Measurements from ENCODE around the gene SIRPB1. TPM values are rescaled to one million over a fixed set of nuclear protein-coding genes. Genes with fewer than 3 reads are reported as not detected.

Gene SIRPB1
- total RNA-seq, 1 donor from 2014 or later = 3.7 TPM

GRCh38 chr20:1628621-1629020 is 8.8 kb upstream of the SIRPB1 start:
- H3K36me3 ChIP-seq (ENCODE audit: control insufficient read depth in 3 of 3, insufficient read depth in 3 of 3, low read length in 3 of 3) = no peaks in the 10 kb centered on the region
- no peaks in the 10 kb centered on the region for H3K4me1 ChIP-seq (ENCODE audit: control insufficient read depth in 3 of 3, insufficient read depth in 3 of 3, low read length in 3 of 3)
- H3K4me3 ChIP-seq (ENCODE audit: low read length in 3 of 3) = no peak overlapping the region
- H3K27ac ChIP-seq (ENCODE audit: low read depth, low read length) = no peak overlapping the region
- H3K27me3 ChIP-seq (ENCODE audit: control insufficient read depth in 3 of 3, insufficient read depth in 3 of 3, low read length in 3 of 3) = peaks cover 0 to 6% (median 2%) of the 10 kb centered on the region in 3 donors
- no peaks in the 10 kb centered on the region for H3K9me3 ChIP-seq (ENCODE audit: control insufficient read depth in 3 of 3, low read length in 3 of 3)
- H3K9ac ChIP-seq (ENCODE audit: low read depth in 1 of 3, low read length in 3 of 3) = no peak overlapping the region

- Histone ChIP-seq H3K4me1 (ENCODE audit: control insufficient read depth in 3 of 3, insufficient read depth in 3 of 3, low read length in 3 of 3) (no peaks in the 10 kb centered on the region), H3K27me3 (ENCODE audit: control insufficient read depth in 3 of 3, insufficient read depth in 3 of 3, low read length in 3 of 3) (peaks cover 0 to 6% (median 2%) of the 10 kb centered on the region in 3 donors)
Observed at GRCh38 chr20:1627200-1627550, 7.4 kb upstream of the SIRPB1 start.

GRCh38 chr20:1626528-1627199 is 6.9 kb upstream of the SIRPB1 start:
- Histone ChIP-seq H3K27me3 (ENCODE audit: control insufficient read depth in 3 of 3, insufficient read depth in 3 of 3, low read length in 3 of 3) (peaks cover 0 to 6% (median 2%) of the 10 kb centered on the region in 3 donors), H3K9me3 (ENCODE audit: control insufficient read depth in 3 of 3, low read length in 3 of 3) (no peaks in the 10 kb centered on the region), H3K9ac (ENCODE audit: low read depth in 1 of 3, low read length in 3 of 3) (no peak overlapping the region), H3K36me3 (ENCODE audit: control insufficient read depth in 3 of 3, insufficient read depth in 3 of 3, low read length in 3 of 3) (no peaks in the 10 kb centered on the region), H3K27ac (ENCODE audit: low read depth, low read length) (no peak overlapping the region), H3K4me3 (ENCODE audit: low read length in 3 of 3) (no peak overlapping the region), H3K4me1 (ENCODE audit: control insufficient read depth in 3 of 3, insufficient read depth in 3 of 3, low read length in 3 of 3) (no peaks in the 10 kb centered on the region)

More at GRCh38 chr20:1627200-1627550, 7.4 kb upstream of the SIRPB1 start:
- no peaks in the 10 kb centered on the region for H3K9me3 ChIP-seq (ENCODE audit: control insufficient read depth in 3 of 3, low read length in 3 of 3)
- no peak overlapping the region for H3K27ac ChIP-seq (ENCODE audit: low read depth, low read length)
- H3K4me3 ChIP-seq (ENCODE audit: low read length in 3 of 3) = no peak overlapping the region
- H3K36me3 ChIP-seq (ENCODE audit: control insufficient read depth in 3 of 3, insufficient read depth in 3 of 3, low read length in 3 of 3) = no peaks in the 10 kb centered on the region
- no peak overlapping the region for H3K9ac ChIP-seq (ENCODE audit: low read depth in 1 of 3, low read length in 3 of 3)

- Histone ChIP-seq H3K4me3 (ENCODE audit: low read length in 3 of 3) (no peak overlapping the region), H3K9ac (ENCODE audit: low read depth in 1 of 3, low read length in 3 of 3) (no peak overlapping the region), H3K4me1 (ENCODE audit: control insufficient read depth in 3 of 3, insufficient read depth in 3 of 3, low read length in 3 of 3) (no peaks in the 10 kb centered on the region), H3K36me3 (ENCODE audit: control insufficient read depth in 3 of 3, insufficient read depth in 3 of 3, low read length in 3 of 3) (no peaks in the 10 kb centered on the region), H3K9me3 (ENCODE audit: control insufficient read depth in 3 of 3, low read length in 3 of 3) (no peaks in the 10 kb centered on the region), H3K27me3 (ENCODE audit: control insufficient read depth in 3 of 3, insufficient read depth in 3 of 3, low read length in 3 of 3) (peaks cover 0 to 6% (median 2%) of the 10 kb centered on the region in 3 donors), H3K27ac (ENCODE audit: low read depth, low read length) (no peak overlapping the region)
Observed at GRCh38 chr20:1625083-1625690, 5.4 kb upstream of the SIRPB1 start.

GRCh38 chr20:1623501-1624205 is 3.8 kb upstream of the SIRPB1 start:
- Histone ChIP-seq H3K36me3 (ENCODE audit: control insufficient read depth in 3 of 3, insufficient read depth in 3 of 3, low read length in 3 of 3) (no peaks in the 10 kb centered on the region), H3K27ac (ENCODE audit: low read depth, low read length) (no peak overlapping the region), H3K9me3 (ENCODE audit: control insufficient read depth in 3 of 3, low read length in 3 of 3) (peaks cover 0 to under 1% (median 0%) of the 10 kb centered on the region in 3 donors), H3K4me1 (ENCODE audit: control insufficient read depth in 3 of 3, insufficient read depth in 3 of 3, low read length in 3 of 3) (no peaks in the 10 kb centered on the region), H3K27me3 (ENCODE audit: control insufficient read depth in 3 of 3, insufficient read depth in 3 of 3, low read length in 3 of 3) (peaks cover 0 to 4% (median 0%) of the 10 kb centered on the region in 3 donors), H3K9ac (ENCODE audit: low read depth in 1 of 3, low read length in 3 of 3) (no peak overlapping the region), H3K4me3 (ENCODE audit: low read length in 3 of 3) (no peak overlapping the region)

- Histone ChIP-seq H3K9me3 (ENCODE audit: control insufficient read depth in 3 of 3, low read length in 3 of 3) (peaks cover 0 to 2% (median 0%) of the 10 kb centered on the region in 3 donors), H3K9ac (ENCODE audit: low read depth in 1 of 3, low read length in 3 of 3) (no peak overlapping the region), H3K4me1 (ENCODE audit: control insufficient read depth in 3 of 3, insufficient read depth in 3 of 3, low read length in 3 of 3) (no peaks in the 10 kb centered on the region), H3K27ac (ENCODE audit: low read depth, low read length) (no peak overlapping the region), H3K27me3 (ENCODE audit: control insufficient read depth in 3 of 3, insufficient read depth in 3 of 3, low read length in 3 of 3) (peaks cover 0 to 4% (median 0%) of the 10 kb centered on the region in 3 donors), H3K4me3 (ENCODE audit: low read length in 3 of 3) (no peak overlapping the region), H3K36me3 (ENCODE audit: control insufficient read depth in 3 of 3, insufficient read depth in 3 of 3, low read length in 3 of 3) (no peaks in the 10 kb centered on the region)
Observed at GRCh38 chr20:1622450-1622849, 2.6 kb upstream of the SIRPB1 start.

GRCh38 chr20:1621316-1621715 is 1.5 kb upstream of the SIRPB1 start:
- H3K27me3 ChIP-seq (ENCODE audit: control insufficient read depth in 3 of 3, insufficient read depth in 3 of 3, low read length in 3 of 3) = peaks cover 0 to under 1% (median 0%) of the 10 kb centered on the region in 3 donors
- H3K4me1 ChIP-seq (ENCODE audit: control insufficient read depth in 3 of 3, insufficient read depth in 3 of 3, low read length in 3 of 3) = no peaks in the 10 kb centered on the region
- H3K4me3 ChIP-seq (ENCODE audit: low read length in 3 of 3) = no peak overlapping the region
- H3K27ac ChIP-seq (ENCODE audit: low read depth, low read length) = no peak overlapping the region
- no peak overlapping the region for H3K9ac ChIP-seq (ENCODE audit: low read depth in 1 of 3, low read length in 3 of 3)
- peaks cover 0 to 2% (median 0%) of the 10 kb centered on the region in 3 donors for H3K9me3 ChIP-seq (ENCODE audit: control insufficient read depth in 3 of 3, low read length in 3 of 3)
- no peaks in the 10 kb centered on the region for H3K36me3 ChIP-seq (ENCODE audit: control insufficient read depth in 3 of 3, insufficient read depth in 3 of 3, low read length in 3 of 3)

GRCh38 chr20:1618954-1619540 is 762 bp downstream of the SIRPB1 start:
- Histone ChIP-seq H3K27ac (ENCODE audit: low read depth, low read length) (no peak overlapping the region), H3K4me1 (ENCODE audit: control insufficient read depth in 3 of 3, insufficient read depth in 3 of 3, low read length in 3 of 3) (no peaks in the 10 kb centered on the region), H3K9ac (ENCODE audit: low read depth in 1 of 3, low read length in 3 of 3) (no peak overlapping the region), H3K27me3 (ENCODE audit: control insufficient read depth in 3 of 3, insufficient read depth in 3 of 3, low read length in 3 of 3) (no peaks in the 10 kb centered on the region), H3K9me3 (ENCODE audit: control insufficient read depth in 3 of 3, low read length in 3 of 3) (peaks cover 0 to 2% (median 0%) of the 10 kb centered on the region in 3 donors), H3K36me3 (ENCODE audit: control insufficient read depth in 3 of 3, insufficient read depth in 3 of 3, low read length in 3 of 3) (no peaks in the 10 kb centered on the region), H3K4me3 (ENCODE audit: low read length in 3 of 3) (no peak overlapping the region)

GRCh38 chr20:1618479-1618878 is 1.3 kb downstream of the SIRPB1 start:
- Histone ChIP-seq H3K27me3 (ENCODE audit: control insufficient read depth in 3 of 3, insufficient read depth in 3 of 3, low read length in 3 of 3) (no peaks in the 10 kb centered on the region), H3K36me3 (ENCODE audit: control insufficient read depth in 3 of 3, insufficient read depth in 3 of 3, low read length in 3 of 3) (no peaks in the 10 kb centered on the region), H3K9me3 (ENCODE audit: control insufficient read depth in 3 of 3, low read length in 3 of 3) (peaks cover 0 to 2% (median 0%) of the 10 kb centered on the region in 3 donors), H3K9ac (ENCODE audit: low read depth in 1 of 3, low read length in 3 of 3) (no peak overlapping the region), H3K27ac (ENCODE audit: low read depth, low read length) (no peak overlapping the region), H3K4me3 (ENCODE audit: low read length in 3 of 3) (no peak overlapping the region), H3K4me1 (ENCODE audit: control insufficient read depth in 3 of 3, insufficient read depth in 3 of 3, low read length in 3 of 3) (no peaks in the 10 kb centered on the region)
